SH-SY5Y (cell line): ENCODE data around the gene RC3H2.

Experiments used
- GATA2 ChIP-seq: IDR thresholded peaks from 2 replicates; pipeline ENCODE4 v1.6.1; 2011; ENCODE audit warnings: mild to moderate bottlenecking, low read depth, low read length
- GATA3 ChIP-seq: IDR thresholded peaks from 2 replicates; pipeline ENCODE4 v1.6.1; 2011; ENCODE audit warnings: low read depth, mild to moderate bottlenecking, low read length, moderate library complexity

- no peak for TF ChIP-seq GATA2
- no peak for TF ChIP-seq GATA3
Observed at GRCh38 chr9:122865300-122865699, 39.9 kb downstream of the RC3H2 start.
